Mesendoderm (in vitro differentiated cells): ENCODE data around the gene METTL24.
"Not testable (repeated sequence)": the region's sequence is repeated elsewhere in the genome, so short reads cannot be mapped to it uniquely, and the experiment has no call there.

Experiments used
- DNase-seq: peaks from one replicate; pipeline ENCODE4 v3.0.0; 2013
- H2AK5ac ChIP-seq: 2 replicates; pipeline ENCODE4 v1.6.1; 2013; ENCODE audit warnings: low read length, inconsistent platforms
- H2BK120ac ChIP-seq: 2 replicates; pipeline ENCODE4 v1.6.1; 2013; ENCODE audit warnings: low read depth, mild to moderate bottlenecking, low read length, moderate library complexity, mixed read lengths
- H2BK15ac ChIP-seq: replicated peaks from 2 replicates; pipeline ENCODE4 v1.6.1; 2013; ENCODE audit warnings: low read depth, mild to moderate bottlenecking, moderate library complexity
- H2BK5ac ChIP-seq: 2 replicates; pipeline ENCODE4 v1.6.1; 2013; ENCODE audit warnings: low read length, inconsistent platforms
- H3K18ac ChIP-seq: 2 replicates; pipeline ENCODE4 v1.6.1; 2013; ENCODE audit warnings: mild to moderate bottlenecking, low read length, mixed read lengths
- H3K23ac ChIP-seq: one replicate; pipeline ENCODE4 v1.6.1; 2013; ENCODE audit warnings: low read length
- H3K27ac ChIP-seq: 2 replicates; pipeline ENCODE4 v1.5.1; 2013; ENCODE audit warnings: low read depth, mild to moderate bottlenecking, inconsistent platforms, low read length, moderate library complexity
- H3K27me3 ChIP-seq: 2 replicates; pipeline ENCODE4 v1.6.1; 2013; ENCODE audit warnings: low read length, control low read depth, mild to moderate bottlenecking, inconsistent platforms; ENCODE audit not compliant: insufficient read depth, poor library complexity
- H3K36me3 ChIP-seq: 2 replicates; pipeline ENCODE4 v1.6.1; 2013; ENCODE audit warnings: low read length, inconsistent platforms; ENCODE audit not compliant: control insufficient read depth, insufficient read depth
- H3K4ac ChIP-seq: one replicate; pipeline ENCODE4 v1.6.1; 2013; ENCODE audit warnings: low read depth, mild to moderate bottlenecking, low read length, moderate library complexity
- H3K4me1 ChIP-seq: 2 replicates; pipeline ENCODE4 v1.6.1; 2013; ENCODE audit warnings: low read depth, low read length, inconsistent platforms; ENCODE audit not compliant: control insufficient read depth
- H3K4me2 ChIP-seq: 2 replicates; pipeline ENCODE4 v1.6.1; 2013; ENCODE audit warnings: low read length
- H3K4me3 ChIP-seq: 2 replicates; pipeline ENCODE4 v1.5.1; 2013; ENCODE audit warnings: mild to moderate bottlenecking, low read length
- H3K56ac ChIP-seq: one replicate; pipeline ENCODE4 v1.6.1; 2013; ENCODE audit warnings: low read length
- H3K79me1 ChIP-seq: 2 replicates; pipeline ENCODE4 v1.6.1; 2013; ENCODE audit warnings: low read length, inconsistent platforms
- H3K79me2 ChIP-seq: 2 replicates; pipeline ENCODE4 v1.6.1; 2013; ENCODE audit warnings: mild to moderate bottlenecking, low read length; ENCODE audit not compliant: control insufficient read depth, insufficient read depth
- H3K9ac ChIP-seq: 2 replicates; pipeline ENCODE4 v1.6.1; 2013; ENCODE audit warnings: low read length, inconsistent platforms
- H4K5ac ChIP-seq: one replicate; pipeline ENCODE4 v1.6.1; 2013; ENCODE audit warnings: low read length
- H4K8ac ChIP-seq: one replicate; pipeline ENCODE4 v1.6.1; 2013; ENCODE audit warnings: low read depth, mild to moderate bottlenecking, control low read depth, low read length, moderate library complexity
- WGBS: extraction: QIAGEN DNeasy Blood & Tissue Kit; methylation state at CpG from one replicate; pipeline ENCODE4 v1.1.7; 2013; ENCODE audit warnings: low lambda C conversion rate, missing lambda C conversion rate; ENCODE audit not compliant: insufficient coverage; ENCODE audit errors: extremely low coverage; 5-methylcytosine and 5-hydroxymethylcytosine counted together

METTL24 gene

DNA sequence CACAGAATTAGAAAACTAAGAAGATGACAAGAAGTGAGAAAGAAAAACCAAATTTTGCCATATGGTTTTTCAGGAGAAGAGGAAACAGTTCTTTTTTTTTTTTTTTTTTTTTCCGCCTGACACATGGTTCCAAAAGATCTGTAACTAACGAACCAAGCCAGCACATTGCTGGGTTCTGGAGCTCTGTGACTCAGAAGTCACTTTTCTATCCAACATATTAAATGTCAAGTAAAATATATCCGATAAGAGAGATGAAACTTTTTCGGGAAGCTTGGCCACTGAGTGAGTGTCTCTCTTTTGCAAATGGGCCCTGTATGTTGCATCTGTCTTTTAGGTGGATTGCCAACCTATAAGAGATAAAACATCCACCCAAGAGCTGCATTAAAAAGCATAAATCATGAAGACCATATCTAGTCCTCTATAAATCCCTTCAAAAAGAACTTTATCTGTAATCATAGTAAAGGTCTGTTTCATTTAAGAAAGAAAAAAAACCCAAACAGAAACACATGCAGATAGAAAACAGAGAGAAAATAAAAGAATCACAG, 4.6 kb downstream of the METTL24 start:
- no peak overlapping the region for H3K4ac ChIP-seq

DNA sequence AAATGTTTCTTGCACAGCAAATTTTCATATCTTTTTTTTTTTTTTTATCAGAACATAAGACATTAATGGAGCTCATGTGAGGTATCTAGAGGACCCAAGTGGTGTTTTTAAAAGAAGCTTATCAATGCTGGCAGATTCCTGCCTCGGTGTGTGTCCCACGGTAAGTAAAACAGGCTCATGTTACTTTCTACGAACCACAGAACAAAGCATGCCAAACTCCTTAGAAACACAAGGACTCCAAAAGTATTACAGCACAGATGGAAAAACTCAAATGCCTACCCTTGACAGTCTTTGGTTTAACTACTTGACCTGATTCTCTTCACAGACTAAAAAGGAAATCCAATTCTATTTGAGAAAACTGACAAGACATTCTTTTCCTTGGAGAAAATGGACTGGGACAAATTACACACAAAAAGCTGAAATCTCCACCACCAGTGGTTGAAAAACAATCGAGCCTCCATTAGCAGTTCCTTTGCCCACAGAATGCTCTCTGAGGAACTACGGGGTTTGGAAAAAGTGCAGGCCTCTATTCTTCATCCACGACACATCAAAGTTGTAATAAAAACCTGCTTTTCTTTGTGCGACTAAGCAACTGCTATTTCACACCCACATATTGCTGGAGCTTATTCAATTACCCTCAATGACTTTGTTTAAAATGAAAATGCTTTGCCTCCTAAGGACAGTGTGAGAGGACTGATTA, 5.4 kb downstream of the METTL24 start:
- H2AK5ac ChIP-seq = no peak overlapping the region
- DNase-seq = no peak
- H3K18ac ChIP-seq = no peak overlapping the region
- H3K79me1 ChIP-seq = no peaks in the 10 kb centered on the region
- no peak overlapping the region for H3K27ac ChIP-seq
- H3K9ac ChIP-seq = no peak overlapping the region
- no peak overlapping the region for H3K4me2 ChIP-seq
- H3K79me2 ChIP-seq = no peaks in the 10 kb centered on the region
- no peak overlapping the region for H3K56ac ChIP-seq
- H3K4me1 ChIP-seq = peaks cover 15% of the 10 kb centered on the region
- H3K36me3 ChIP-seq = no peaks in the 10 kb centered on the region
- H4K8ac ChIP-seq = no peak overlapping the region
- no peaks in the 10 kb centered on the region for H3K27me3 ChIP-seq
- no peak overlapping the region for H2BK120ac ChIP-seq
- no peak overlapping the region for H2BK5ac ChIP-seq
- H3K4me3 ChIP-seq = no peak overlapping the region
- no peak overlapping the region for H4K5ac ChIP-seq
- no peak overlapping the region for H3K4ac ChIP-seq
- no peak overlapping the region for H3K23ac ChIP-seq
- no CpG with 5 or more reads among the region's 7 CpGs for WGBS
- no peak overlapping the region for H2BK15ac ChIP-seq

More for the DNA sequence above, 4.6 kb downstream of the METTL24 start:
- H3K18ac ChIP-seq = no peak overlapping the region
- no peak overlapping the region for H3K9ac ChIP-seq
- H3K27ac ChIP-seq = no peak overlapping the region
- peaks cover 15% of the 10 kb centered on the region for H3K4me1 ChIP-seq
- H3K27me3 ChIP-seq = peaks cover 2% of the 10 kb centered on the region
- no CpG with 5 or more reads among the region's 4 CpGs for WGBS
- no peaks in the 10 kb centered on the region for H3K36me3 ChIP-seq
- H2BK120ac ChIP-seq = no peak overlapping the region
- no peak overlapping the region for H3K4me3 ChIP-seq
- H3K4me2 ChIP-seq = no peak overlapping the region
- H3K79me2 ChIP-seq = no peaks in the 10 kb centered on the region
- H4K5ac ChIP-seq = no peak overlapping the region
- no peaks in the 10 kb centered on the region for H3K79me1 ChIP-seq
- no peak overlapping the region for H3K23ac ChIP-seq
- no peak overlapping the region for H2AK5ac ChIP-seq
- H4K8ac ChIP-seq = no peak overlapping the region
- no peak overlapping the region for H2BK5ac ChIP-seq
- no peak overlapping the region for H3K56ac ChIP-seq
- no peak for DNase-seq
- no peak overlapping the region for H2BK15ac ChIP-seq

DNA sequence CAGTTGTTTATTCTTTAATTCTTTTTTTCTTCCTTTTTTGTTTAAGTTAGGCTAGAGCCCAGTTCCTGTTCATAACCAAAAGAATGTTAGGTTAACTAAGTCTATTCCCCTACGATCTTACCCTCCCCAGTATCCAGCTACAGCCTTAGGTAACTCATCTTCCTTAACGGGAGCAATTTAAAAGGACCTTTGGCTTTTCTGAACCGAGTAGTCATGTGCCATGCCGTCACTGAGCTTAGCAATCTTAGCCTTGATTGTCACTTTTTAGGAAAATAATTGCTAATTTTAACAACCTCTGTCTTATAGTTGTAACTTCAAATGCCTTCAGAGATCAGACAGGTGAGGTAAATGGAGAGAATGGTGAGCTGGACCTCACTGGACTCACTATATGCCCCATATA, 6.2 kb downstream of the METTL24 start:
- no peak overlapping the region for H2BK5ac ChIP-seq
- no peaks in the 10 kb centered on the region for H3K79me2 ChIP-seq
- no peak overlapping the region for H3K27ac ChIP-seq
- H3K27me3 ChIP-seq = no peaks in the 10 kb centered on the region
- H3K4me1 ChIP-seq = peaks cover 10% of the 10 kb centered on the region
- no peak overlapping the region for H4K8ac ChIP-seq
- no peak overlapping the region for H3K23ac ChIP-seq
- H3K4me2 ChIP-seq = no peak overlapping the region
- H2BK120ac ChIP-seq = no peak overlapping the region
- DNase-seq = no peak
- no peak overlapping the region for H2AK5ac ChIP-seq
- no peak overlapping the region for H2BK15ac ChIP-seq
- no peaks in the 10 kb centered on the region for H3K36me3 ChIP-seq
- H3K18ac ChIP-seq = no peak overlapping the region
- WGBS = no CpG with 5 or more reads among the region's 4 CpGs
- H3K4me3 ChIP-seq = no peak overlapping the region
- H3K56ac ChIP-seq = no peak overlapping the region
- H3K9ac ChIP-seq = no peak overlapping the region
- H3K4ac ChIP-seq = no peak overlapping the region
- no peak overlapping the region for H4K5ac ChIP-seq
- H3K79me1 ChIP-seq = no peaks in the 10 kb centered on the region

DNA sequence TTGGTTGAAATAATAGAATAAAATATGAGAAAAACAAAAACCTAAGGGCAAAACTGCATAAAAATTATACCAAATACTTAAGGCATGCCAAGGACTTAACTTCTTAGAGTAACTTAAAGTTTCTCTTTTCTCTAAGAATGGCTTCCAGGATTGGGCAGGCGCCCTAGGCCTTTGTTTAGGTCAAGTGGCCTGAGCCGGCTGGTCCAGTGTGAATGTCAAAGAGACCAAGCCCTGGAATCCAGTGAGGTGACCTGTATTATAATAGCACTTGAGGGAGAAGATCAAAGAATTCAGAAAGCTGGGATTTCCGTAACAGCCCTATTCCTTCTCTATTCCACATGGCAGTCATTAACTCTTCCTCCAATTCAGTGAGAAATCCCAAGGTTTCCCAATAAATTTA, 6.6 kb downstream of the METTL24 start:
- H3K18ac ChIP-seq = no peak overlapping the region
- H2BK5ac ChIP-seq = no peak overlapping the region
- H4K8ac ChIP-seq = no peak overlapping the region
- H3K4me1 ChIP-seq = peaks cover 8% of the 10 kb centered on the region
- no peak overlapping the region for H3K4me3 ChIP-seq
- H3K27me3 ChIP-seq = no peaks in the 10 kb centered on the region
- no peak overlapping the region for H2BK15ac ChIP-seq
- H3K9ac ChIP-seq = no peak overlapping the region
- no peak overlapping the region for H3K4ac ChIP-seq
- H3K56ac ChIP-seq = no peak overlapping the region
- no peak overlapping the region for H2BK120ac ChIP-seq
- WGBS = no CpG with 5 or more reads among the region's 3 CpGs
- no peaks in the 10 kb centered on the region for H3K79me2 ChIP-seq
- no peaks in the 10 kb centered on the region for H3K79me1 ChIP-seq
- DNase-seq = no peak
- no peak overlapping the region for H4K5ac ChIP-seq
- no peak overlapping the region for H3K23ac ChIP-seq
- H2AK5ac ChIP-seq = no peak overlapping the region
- H3K27ac ChIP-seq = no peak overlapping the region
- H3K36me3 ChIP-seq = no peaks in the 10 kb centered on the region
- no peak overlapping the region for H3K4me2 ChIP-seq

DNA sequence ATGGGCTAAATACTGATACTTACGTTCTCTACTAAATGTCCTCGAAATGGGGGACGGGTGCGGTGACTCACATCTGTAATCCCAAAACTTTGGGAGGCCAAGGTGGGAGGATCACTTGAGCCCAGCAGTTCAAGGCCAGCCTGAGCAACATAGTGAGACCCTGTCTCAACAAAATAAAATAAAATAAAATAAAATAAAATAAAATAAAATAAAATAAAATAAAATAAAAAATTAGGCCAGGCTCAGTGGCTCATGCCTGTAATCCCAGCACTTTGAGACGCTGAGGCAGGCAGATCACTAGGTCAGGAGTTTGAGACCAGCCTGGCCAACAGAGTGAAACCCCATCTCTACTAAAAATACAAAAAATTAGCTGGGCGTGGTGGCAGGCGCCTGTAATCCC, 7.6 kb downstream of the METTL24 start:
- H3K4me3 ChIP-seq = not testable (repeated sequence)
- WGBS = no CpG with 5 or more reads among the region's 7 CpGs

More for the DNA sequence above, 7.6 kb downstream of the METTL24 start:
- H3K4ac ChIP-seq, H3K27ac ChIP-seq, H2BK120ac ChIP-seq, H2AK5ac ChIP-seq, H3K23ac ChIP-seq, H3K79me2 ChIP-seq, H3K56ac ChIP-seq, H2BK5ac ChIP-seq, H2BK15ac ChIP-seq, DNase-seq, H4K8ac ChIP-seq, H3K9ac ChIP-seq, H3K18ac ChIP-seq, H3K36me3 ChIP-seq, H3K4me1 ChIP-seq, H3K79me1 ChIP-seq, H4K5ac ChIP-seq, H3K27me3 ChIP-seq, H3K4me2 ChIP-seq: not testable (repeated sequence)
